Endothelial cell (in vitro differentiated cells): Measurements from ENCODE around the gene CYP8B1. TPM values are rescaled to one million over a fixed set of nuclear protein-coding genes. Genes with fewer than 3 reads are reported as not detected.

ENCODE experiments used
- DNase-seq: peaks from one replicate; pipeline ENCODE4 v3.0.0; 2021; ENCODE audit warnings: low spot score
- H3K27ac Mint-ChIP-seq: one replicate; pipeline ENCODE4 v1.8.0; 2021; ENCODE audit warnings: mixed read lengths, inconsistent platforms; ENCODE audit not compliant: unreplicated experiment
- H3K27me3 Mint-ChIP-seq: one replicate; pipeline ENCODE4 v1.8.0; 2021; ENCODE audit warnings: mild to moderate bottlenecking, moderate library complexity, mixed read lengths, inconsistent platforms; ENCODE audit not compliant: unreplicated experiment
- H3K36me3 Mint-ChIP-seq: one replicate; pipeline ENCODE4 v1.8.0; 2021; ENCODE audit warnings: mild to moderate bottlenecking, low read depth, mixed read lengths, inconsistent platforms; ENCODE audit not compliant: unreplicated experiment
- H3K4me1 Mint-ChIP-seq: one replicate; pipeline ENCODE4 v1.8.0; 2021; ENCODE audit warnings: mild to moderate bottlenecking, mixed read lengths, inconsistent platforms; ENCODE audit not compliant: unreplicated experiment
- H3K4me3 Mint-ChIP-seq: one replicate; pipeline ENCODE4 v1.8.0; 2021; ENCODE audit warnings: mild to moderate bottlenecking, mixed read lengths, inconsistent platforms; ENCODE audit not compliant: unreplicated experiment
- H3K9me3 Mint-ChIP-seq: one replicate; pipeline ENCODE4 v1.8.0; 2021; ENCODE audit warnings: mixed read lengths, inconsistent platforms; ENCODE audit not compliant: unreplicated experiment
- total RNA-seq: library from RNA; stranded (reverse); fragmentation: NEBNext Ultra II Directional; extraction: Animal tissue kit (Norgen Biotek cat#: 25700); gene quantifications from one replicate; pipeline ENCODE4 v1.2.1, GENCODE V29; 2021; ENCODE audit not compliant: unreplicated experiment
- TF ChIP-seq, protein P1 (sequence below): fragments of 200-600 bp; sonication (generic); IDR thresholded peaks from one replicate; pipeline ENCODE4 v1.5.0; 2021; ENCODE audit warnings: antibody characterized with exemption; ENCODE audit not compliant: unreplicated experiment

CYP8B1 gene
- total RNA-seq, 1 donor from 2014 or later = not detected

- no peak overlapping the region for H3K27ac Mint-ChIP-seq
- peaks cover 16% of the 10 kb centered on the region for H3K27me3 Mint-ChIP-seq
- no peak overlapping the region for H3K4me3 Mint-ChIP-seq
- H3K9me3 Mint-ChIP-seq = no peaks in the 10 kb centered on the region
- H3K36me3 Mint-ChIP-seq = peaks cover 4% of the 10 kb centered on the region
- DNase-seq = no peak
- TF ChIP-seq, protein P1, sequence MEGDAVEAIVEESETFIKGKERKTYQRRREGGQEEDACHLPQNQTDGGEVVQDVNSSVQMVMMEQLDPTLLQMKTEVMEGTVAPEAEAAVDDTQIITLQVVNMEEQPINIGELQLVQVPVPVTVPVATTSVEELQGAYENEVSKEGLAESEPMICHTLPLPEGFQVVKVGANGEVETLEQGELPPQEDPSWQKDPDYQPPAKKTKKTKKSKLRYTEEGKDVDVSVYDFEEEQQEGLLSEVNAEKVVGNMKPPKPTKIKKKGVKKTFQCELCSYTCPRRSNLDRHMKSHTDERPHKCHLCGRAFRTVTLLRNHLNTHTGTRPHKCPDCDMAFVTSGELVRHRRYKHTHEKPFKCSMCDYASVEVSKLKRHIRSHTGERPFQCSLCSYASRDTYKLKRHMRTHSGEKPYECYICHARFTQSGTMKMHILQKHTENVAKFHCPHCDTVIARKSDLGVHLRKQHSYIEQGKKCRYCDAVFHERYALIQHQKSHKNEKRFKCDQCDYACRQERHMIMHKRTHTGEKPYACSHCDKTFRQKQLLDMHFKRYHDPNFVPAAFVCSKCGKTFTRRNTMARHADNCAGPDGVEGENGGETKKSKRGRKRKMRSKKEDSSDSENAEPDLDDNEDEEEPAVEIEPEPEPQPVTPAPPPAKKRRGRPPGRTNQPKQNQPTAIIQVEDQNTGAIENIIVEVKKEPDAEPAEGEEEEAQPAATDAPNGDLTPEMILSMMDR = no peak
- no peaks in the 10 kb centered on the region for H3K4me1 Mint-ChIP-seq
Measured at GRCh38 chr3:42902257-42902656, 26.6 kb upstream of the CYP8B1 start.

GRCh38 chr3:42901073-42901415, 25.4 kb upstream of the CYP8B1 start:
- Mint-ChIP-seq H3K4me1 (no peaks in the 10 kb centered on the region), H3K27me3 (peaks cover 10% of the 10 kb centered on the region), H3K36me3 (peaks cover 4% of the 10 kb centered on the region), H3K4me3 (no peak overlapping the region), H3K9me3 (no peaks in the 10 kb centered on the region), H3K27ac (no peak overlapping the region)
- DNase-seq = no peak
- TF ChIP-seq, protein P1 = no peak

- TF ChIP-seq, protein P1 = no peak
- H3K27ac Mint-ChIP-seq = no peak overlapping the region
- peaks cover 4% of the 10 kb centered on the region for H3K36me3 Mint-ChIP-seq
- no peak for DNase-seq
- peaks cover 7% of the 10 kb centered on the region for H3K27me3 Mint-ChIP-seq
- no peaks in the 10 kb centered on the region for H3K4me1 Mint-ChIP-seq
- H3K4me3 Mint-ChIP-seq = no peak overlapping the region
- no peaks in the 10 kb centered on the region for H3K9me3 Mint-ChIP-seq
Measured at GRCh38 chr3:42900226-42901072, 24.8 kb upstream of the CYP8B1 start.

DNA sequence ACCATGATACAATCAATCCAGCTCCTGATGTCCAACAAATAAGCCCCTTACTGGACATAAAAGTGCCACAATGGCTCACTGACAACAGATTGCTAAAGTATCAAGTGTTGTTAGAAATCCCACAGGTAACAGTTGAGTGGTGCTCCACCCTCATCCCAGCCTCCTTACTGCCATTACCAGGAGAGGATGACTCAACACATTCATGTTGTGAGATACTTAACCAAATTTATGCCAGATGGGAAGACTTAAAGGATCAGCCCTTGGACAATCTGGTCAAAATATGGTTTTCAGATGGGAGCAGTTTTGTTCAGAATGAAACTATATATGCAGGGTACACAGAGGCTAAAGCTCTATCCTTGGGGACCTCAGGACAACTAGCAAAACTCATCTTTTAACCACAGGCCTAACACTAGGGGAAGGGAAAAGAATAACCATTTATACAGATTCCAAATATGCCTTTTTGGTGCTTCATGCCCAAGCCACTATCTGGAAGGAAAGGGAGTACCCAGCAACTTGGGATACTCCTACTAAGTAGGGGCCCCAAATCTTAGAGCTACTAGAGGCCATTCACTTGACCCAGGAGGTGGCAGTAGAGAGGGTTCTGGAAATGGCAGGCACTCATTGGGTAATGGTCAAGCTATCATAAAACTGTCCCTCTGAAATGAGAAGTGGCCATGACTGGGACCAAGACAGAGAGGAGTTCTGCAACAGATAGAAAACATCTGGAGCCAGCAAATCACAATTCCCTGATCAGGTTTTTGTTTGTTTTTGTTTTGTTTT, 23.4 kb upstream of the CYP8B1 start:
- Mint-ChIP-seq H3K36me3 (no peaks in the 10 kb centered on the region), H3K4me1 (no peaks in the 10 kb centered on the region), H3K9me3 (no peaks in the 10 kb centered on the region), H3K27ac (no peak overlapping the region), H3K27me3 (peaks cover 6% of the 10 kb centered on the region), H3K4me3 (no peak overlapping the region)
- no peak for DNase-seq
- TF ChIP-seq, protein P1 = no peak

GRCh38 chr3:42895580-42895868, 19.8 kb upstream of the CYP8B1 start:
- H3K4me3 Mint-ChIP-seq = no peak overlapping the region
- TF ChIP-seq, protein P1 = no peak
- DNase-seq = no peak
- no peaks in the 10 kb centered on the region for H3K9me3 Mint-ChIP-seq
- H3K4me1 Mint-ChIP-seq = no peaks in the 10 kb centered on the region
- H3K36me3 Mint-ChIP-seq = no peaks in the 10 kb centered on the region
- peaks cover 2% of the 10 kb centered on the region for H3K27me3 Mint-ChIP-seq
- no peak overlapping the region for H3K27ac Mint-ChIP-seq
